Stimulated activated CD4-positive, alpha-beta T cell treated with anti-CD3 and anti-CD28 coated beads, Interleukin-1b, Interleukin-23, amount 100 ng/mL, for 24 hours (primary cell): ENCODE measurements around the gene CIITA.

ENCODE experiments used
- DNase-seq, 4 experiments: peaks; one replicate each; pipeline ENCODE4 v3.0.0-alpha.2; 2020; ENCODE audit warnings: low read depth in 4 of 4, low spot score in 1 of 4

CIITA gene

GRCh38 chr16:10878644-10879501 is 1.9 kb downstream of the CIITA start:
- no peak for DNase-seq

GRCh38 chr16:10879681-10880589 is 2.9 kb downstream of the CIITA start:
- no peak for DNase-seq

- no peak for DNase-seq
Measured at GRCh38 chr16:10880594-10881452, 3.8 kb downstream of the CIITA start.

GRCh38 chr16:10881479-10882030 is 4.6 kb downstream of the CIITA start:
- no peak for DNase-seq

- no peak for DNase-seq
Measured at GRCh38 chr16:10883004-10883403, 6.0 kb downstream of the CIITA start.

GRCh38 chr16:10885246-10885645 is 8.2 kb downstream of the CIITA start:
- DNase-seq = no peak

- DNase-seq = no peak
Measured at GRCh38 chr16:10888320-10888937, 11.4 kb downstream of the CIITA start.

- DNase-seq = no peak
Measured at GRCh38 chr16:10889855-10890254, 12.9 kb downstream of the CIITA start.

- no peak for DNase-seq
Measured at GRCh38 chr16:10892782-10893318, 15.8 kb downstream of the CIITA start.

- DNase-seq = no peak
Measured at GRCh38 chr16:10895053-10895946, 18.3 kb downstream of the CIITA start.

- DNase-seq = no peak
Measured at GRCh38 chr16:10896165-10896564, 19.2 kb downstream of the CIITA start.

- no peak for DNase-seq
Measured at GRCh38 chr16:10896723-10897122, 19.7 kb downstream of the CIITA start.

GRCh38 chr16:10897134-10897533 is 20.1 kb downstream of the CIITA start:
- no peak for DNase-seq

- no peak for DNase-seq
Measured at GRCh38 chr16:10902999-10903398, 26.0 kb downstream of the CIITA start.

- DNase-seq = no peak
Measured at GRCh38 chr16:10906482-10906881, 29.5 kb downstream of the CIITA start.

- DNase-seq = no peak
Measured at GRCh38 chr16:10906914-10907756, 30.1 kb downstream of the CIITA start.

- no peak for DNase-seq
Measured at GRCh38 chr16:10907757-10908045, 30.7 kb downstream of the CIITA start.

- no peak for DNase-seq
Measured at GRCh38 chr16:10911267-10911666, 34.3 kb downstream of the CIITA start.
